NOMO-1 treated with dmso at 0.1 percent for 144 hours (cell line): ENCODE results near the gene SPTBN1.

ENCODE experiments used
- DNase-seq: peaks from one replicate; lab custom pipeline; 2025; ENCODE audit not compliant: unreplicated experiment; lab: John Stamatoyannopoulos, UW

Gene SPTBN1

GRCh38 chr2:54587171-54588016 lies 131.3 kb downstream of the SPTBN1 start:
- no peak for DNase-seq

- DNase-seq: no peak
Observed at GRCh38 chr2:54588244-54588899, 132.2 kb downstream of the SPTBN1 start.

- no peak for DNase-seq
Observed at GRCh38 chr2:54589038-54589339, 132.9 kb downstream of the SPTBN1 start.

- no peak for DNase-seq
Observed at GRCh38 chr2:54589340-54590215, 133.5 kb downstream of the SPTBN1 start.

GRCh38 chr2:54590216-54591120 lies 134.3 kb downstream of the SPTBN1 start:
- no peak for DNase-seq

GRCh38 chr2:54591551-54591950 lies 135.4 kb downstream of the SPTBN1 start:
- no peak for DNase-seq

GRCh38 chr2:54593249-54593648 lies 137.1 kb downstream of the SPTBN1 start:
- no peak for DNase-seq

GRCh38 chr2:54594048-54594447 lies 137.9 kb downstream of the SPTBN1 start:
- no peak for DNase-seq

- no peak for DNase-seq
Observed at GRCh38 chr2:54595161-54595803, 139.2 kb downstream of the SPTBN1 start.

GRCh38 chr2:54595999-54596902 lies 140.1 kb downstream of the SPTBN1 start:
- no peak for DNase-seq

- DNase-seq: no peak
Observed at GRCh38 chr2:54597153-54597848, 141.2 kb downstream of the SPTBN1 start.

GRCh38 chr2:54598347-54599325 lies 142.5 kb downstream of the SPTBN1 start:
- no peak for DNase-seq

GRCh38 chr2:54599326-54599710 lies 143.2 kb downstream of the SPTBN1 start:
- no peak for DNase-seq

- no peak for DNase-seq
Observed at GRCh38 chr2:54599914-54600313, 143.8 kb downstream of the SPTBN1 start.

- DNase-seq: no peak
Observed at GRCh38 chr2:54601339-54601738, 145.2 kb downstream of the SPTBN1 start.

GRCh38 chr2:54602736-54603322 lies 146.7 kb downstream of the SPTBN1 start:
- DNase-seq: no peak

- DNase-seq: no peak
Observed at GRCh38 chr2:54603357-54603756, 147.2 kb downstream of the SPTBN1 start.
